Trophoblast cell (in vitro differentiated cells and primary cell): ENCODE measurements around the gene CPLX1.
A peak's percentile ranks its signal among the peaks of the same experiment; 100 is the strongest.
"Not testable (repeated sequence)": the region's sequence is repeated elsewhere in the genome, so short reads cannot be mapped to it uniquely, and the experiment has no call there.

Experiments
- DNase-seq, 2 donors: peaks; one replicate each; pipeline ENCODE4 v3.0.0-alpha.2; 2016
- H2AFZ ChIP-seq: 2 replicates; pipeline ENCODE4 v1.6.1; 2013; ENCODE audit warnings: low read length, moderate library complexity, mild to moderate bottlenecking; ENCODE audit not compliant: insufficient read depth, poor library complexity
- H2AK5ac ChIP-seq: 2 replicates; pipeline ENCODE4 v1.6.1; 2013; ENCODE audit warnings: mild to moderate bottlenecking, low read length
- H2BK120ac ChIP-seq: 2 replicates; pipeline ENCODE4 v1.6.1; 2013; ENCODE audit warnings: low read length, mild to moderate bottlenecking, moderate library complexity; ENCODE audit not compliant: insufficient read depth, poor library complexity
- H2BK12ac ChIP-seq: 2 replicates; pipeline ENCODE4 v1.6.1; 2013; ENCODE audit warnings: mild to moderate bottlenecking, low read length, moderate library complexity
- H2BK5ac ChIP-seq: 2 replicates; pipeline ENCODE4 v1.6.1; 2013; ENCODE audit warnings: low read length, low read depth, moderate library complexity, mild to moderate bottlenecking; ENCODE audit not compliant: poor library complexity
- H3K14ac ChIP-seq: 2 replicates; pipeline ENCODE4 v1.6.1; 2013; ENCODE audit warnings: mild to moderate bottlenecking, low read length
- H3K18ac ChIP-seq: 2 replicates; pipeline ENCODE4 v1.6.1; 2013; ENCODE audit warnings: mild to moderate bottlenecking, low read length
- H3K23ac ChIP-seq: 2 replicates; pipeline ENCODE4 v1.6.1; 2013; ENCODE audit warnings: low read length
- H3K27ac ChIP-seq: 2 replicates; pipeline ENCODE4 v1.5.1; 2013; ENCODE audit warnings: low read depth, mild to moderate bottlenecking, inconsistent platforms, low read length, moderate library complexity
- H3K27me3 ChIP-seq: 2 replicates; pipeline ENCODE4 v1.6.1; 2013; ENCODE audit warnings: inconsistent platforms, mild to moderate bottlenecking, low read length, moderate library complexity; ENCODE audit not compliant: insufficient read depth
- H3K36me3 ChIP-seq, 2 experiments: 1 replicate in 1 of 2; 2 replicates in 1 of 2; pipeline ENCODE4 v1.6.1; 2013; ENCODE audit warnings: low read length in 2 of 2, mild to moderate bottlenecking in 2 of 2, moderate library complexity in 1 of 2; ENCODE audit not compliant: insufficient read depth in 2 of 2, control insufficient read depth in 1 of 2
- H3K4ac ChIP-seq: 2 replicates; pipeline ENCODE4 v1.6.1; 2013; ENCODE audit warnings: low read depth, mild to moderate bottlenecking, low read length, moderate library complexity
- H3K4me1 ChIP-seq, 2 experiments: 1 replicate in 1 of 2; 2 replicates in 1 of 2; pipeline ENCODE4 v1.6.1; 2013; ENCODE audit warnings: low read length in 2 of 2, mild to moderate bottlenecking in 2 of 2, moderate library complexity in 1 of 2; ENCODE audit not compliant: insufficient read depth in 2 of 2, control insufficient read depth in 1 of 2
- H3K4me2 ChIP-seq: 2 replicates; pipeline ENCODE4 v1.6.1; 2013; ENCODE audit warnings: inconsistent platforms, mild to moderate bottlenecking, low read length, moderate library complexity
- H3K4me3 ChIP-seq: 2 replicates; pipeline ENCODE4 v1.5.1; 2013; ENCODE audit warnings: mild to moderate bottlenecking, low read depth, low read length, inconsistent platforms
- H3K79me1 ChIP-seq: one replicate; pipeline ENCODE4 v1.6.1; 2013; ENCODE audit warnings: low read length
- H3K79me2 ChIP-seq: 2 replicates; pipeline ENCODE4 v1.6.1; 2013; ENCODE audit warnings: low read length, mild to moderate bottlenecking; ENCODE audit not compliant: control insufficient read depth, insufficient read depth, poor library complexity
- H3K9ac ChIP-seq: 2 replicates; pipeline ENCODE4 v1.6.1; 2013; ENCODE audit warnings: mild to moderate bottlenecking, low read length
- H3K9me3 ChIP-seq: 2 replicates; pipeline ENCODE4 v1.6.1; 2013; ENCODE audit warnings: low read depth, mild to moderate bottlenecking, control low read depth, inconsistent platforms, low read length; ENCODE audit not compliant: insufficient read depth
- H4K12ac ChIP-seq: 2 replicates; pipeline ENCODE4 v1.6.1; 2013; ENCODE audit warnings: low read depth, mild to moderate bottlenecking, low read length, moderate library complexity
- H4K8ac ChIP-seq: 2 replicates; pipeline ENCODE4 v1.6.1; 2013; ENCODE audit warnings: low read depth, mild to moderate bottlenecking, low read length, moderate library complexity
- H4K91ac ChIP-seq: one replicate; pipeline ENCODE4 v1.6.1; 2013; ENCODE audit warnings: low read depth, mild to moderate bottlenecking, low read length, moderate library complexity
- WGBS: extraction: QIAGEN DNeasy Blood & Tissue Kit; methylation state at CpG from one replicate; pipeline ENCODE4 v1.1.7; 2013; ENCODE audit warnings: missing lambda C conversion rate; ENCODE audit not compliant: insufficient read length, insufficient coverage; ENCODE audit errors: extremely low coverage; 5-methylcytosine and 5-hydroxymethylcytosine counted together

The CPLX1 gene

DNA sequence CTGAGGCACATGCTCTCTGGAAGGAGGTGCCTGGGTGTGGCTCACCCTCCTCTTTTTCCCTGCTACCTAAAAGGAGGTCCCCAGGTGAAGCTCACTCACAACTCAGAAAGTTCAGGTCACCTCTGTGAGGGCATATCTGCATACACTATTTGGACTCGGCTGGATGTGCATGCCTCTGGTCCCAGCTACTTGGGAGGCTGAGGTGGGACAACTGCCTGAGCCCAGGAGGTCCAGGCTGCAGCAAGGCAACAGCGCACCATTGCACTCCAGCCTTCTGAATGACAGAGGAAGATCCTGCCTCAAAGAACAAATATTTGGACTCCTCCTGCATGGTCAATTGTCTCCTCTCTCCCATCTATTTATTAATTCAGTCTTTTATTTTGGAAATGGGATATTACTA is 46.4 kb downstream of the CPLX1 start:
- Histone ChIP-seq H3K4me2 (peak overlapping the region; percentile 18), H4K91ac (no peak overlapping the region), H3K4me1 (peaks cover 12% of the 10 kb centered on the region in 2 experiments), H3K9me3 (peaks cover 2% of the 10 kb centered on the region), H2BK120ac (no peak overlapping the region), H2BK5ac (no peak overlapping the region), H3K14ac (no peak overlapping the region), H3K9ac (no peak overlapping the region), H3K36me3 (peaks cover 33 to 34% of the 10 kb centered on the region in 2 experiments), H3K23ac (no peak overlapping the region), H3K4me3 (no peak overlapping the region), H3K79me1 (peaks cover 23% of the 10 kb centered on the region), H3K79me2 (peaks cover 18% of the 10 kb centered on the region), H2AK5ac (no peak overlapping the region), H3K27ac (no peak overlapping the region), H3K18ac (no peak overlapping the region), H2BK12ac (no peak overlapping the region), H3K4ac (peak overlapping the region; percentile 39), H4K8ac (no peak overlapping the region), H3K27me3 (peaks cover under 1% of the 10 kb centered on the region), H4K12ac (no peak overlapping the region), H2AFZ (no peak overlapping the region)
- no CpG with 5 or more reads among the region's 2 CpGs for WGBS
- DNase-seq = no peak

DNA sequence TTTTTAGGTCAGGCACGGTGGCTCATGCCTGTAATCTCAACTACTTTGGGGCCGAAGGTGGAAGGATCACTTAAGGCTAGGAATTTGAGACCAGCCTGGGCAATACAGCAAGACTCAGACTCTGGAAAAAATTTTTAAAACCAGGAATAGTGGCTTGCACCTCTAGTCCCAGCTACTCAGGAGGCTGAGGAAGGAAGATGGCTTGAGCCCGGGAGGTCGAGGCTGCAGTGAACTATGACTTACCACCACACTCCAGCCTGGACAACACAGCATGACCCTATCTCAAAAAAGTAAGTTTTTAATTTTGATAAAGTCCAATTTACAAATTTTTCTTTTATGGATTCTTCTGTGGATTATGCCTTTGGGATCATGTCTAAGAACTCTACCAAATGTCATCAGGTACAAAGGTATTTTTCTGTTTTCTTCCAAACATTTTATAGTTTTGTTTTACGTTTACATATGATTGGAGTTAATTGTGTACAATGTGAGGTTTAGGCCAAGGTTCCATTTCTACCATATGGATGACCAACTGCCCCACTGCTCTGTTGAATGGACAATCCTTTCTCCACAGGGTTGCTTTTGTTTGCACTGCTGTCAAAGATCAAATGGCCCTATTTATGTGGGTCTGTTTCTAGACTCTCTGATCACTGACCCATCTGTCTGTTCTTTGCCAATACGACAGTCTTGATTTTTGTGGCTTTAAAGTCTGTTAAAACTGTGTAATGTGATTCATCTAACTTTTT is 48.2 kb downstream of the CPLX1 start:
- no CpG with 5 or more reads among the region's 6 CpGs for WGBS
- peaks cover 46 to 51% of the 10 kb centered on the region in 2 experiments for H3K36me3 ChIP-seq
- H2BK120ac ChIP-seq = no peak overlapping the region

DNA sequence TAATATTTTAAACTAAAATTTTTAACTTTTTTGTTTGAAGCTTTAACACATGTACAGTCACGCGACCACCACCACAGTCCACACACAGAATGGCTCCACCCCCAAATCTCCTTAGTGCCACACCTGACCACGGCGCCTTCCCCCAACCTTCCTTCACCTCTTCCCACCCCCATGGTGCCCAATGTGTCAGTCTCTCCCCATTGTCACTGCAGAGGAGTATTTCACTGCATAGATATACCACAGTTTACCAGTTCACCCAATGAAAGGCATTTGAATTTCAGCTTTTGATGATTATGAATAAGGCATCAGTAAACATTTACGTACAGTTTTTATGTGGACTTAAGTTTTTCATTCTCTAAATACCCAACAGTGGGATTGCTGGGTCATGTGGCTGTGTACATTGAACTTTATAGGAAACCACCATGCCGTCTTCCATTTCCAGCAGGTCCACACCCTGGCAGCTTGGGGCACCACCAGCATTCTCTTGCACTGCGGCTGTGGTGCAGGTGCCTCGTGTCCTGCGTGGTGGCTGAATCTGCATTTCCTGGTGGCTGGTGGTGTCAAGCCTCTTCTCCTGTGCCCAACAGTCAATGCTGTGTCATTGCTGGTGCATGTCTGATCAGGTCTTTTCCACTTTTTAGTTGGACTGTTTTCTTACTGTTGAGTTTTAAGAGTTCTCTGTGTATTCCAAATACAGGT is 49.0 kb downstream of the CPLX1 start:
- Histone ChIP-seq H3K79me2 (peaks cover 13% of the 10 kb centered on the region), H3K23ac (no peak overlapping the region), H3K4me2 (no peak overlapping the region), H2BK12ac (no peak overlapping the region), H3K79me1 (peaks cover 9% of the 10 kb centered on the region), H3K4me1 (peaks cover 6% of the 10 kb centered on the region in 2 experiments), H4K12ac (no peak overlapping the region), H3K9ac (no peak overlapping the region), H2AK5ac (no peak overlapping the region), H4K8ac (no peak overlapping the region), H2BK5ac (no peak overlapping the region), H3K27me3 (no peaks in the 10 kb centered on the region), H3K18ac (no peak overlapping the region), H3K4ac (peak overlapping the region; percentile 30), H3K36me3 (peaks cover 51 to 55% of the 10 kb centered on the region in 2 experiments), H3K14ac (no peak overlapping the region), H2AFZ (no peak overlapping the region), H3K27ac (no peak overlapping the region), H3K4me3 (no peak overlapping the region), H2BK120ac (no peak overlapping the region), H3K9me3 (peaks cover 8% of the 10 kb centered on the region), H4K91ac (no peak overlapping the region)
- no CpG with 5 or more reads among the region's 9 CpGs for WGBS
- DNase-seq = no peak

More for the DNA sequence above, 48.2 kb downstream of the CPLX1 start:
- Histone ChIP-seq H3K18ac (no peak overlapping the region), H3K79me1 (peaks cover 16% of the 10 kb centered on the region), H3K4ac (peak overlapping the region; percentile 25), H4K12ac (no peak overlapping the region), H3K23ac (no peak overlapping the region), H3K79me2 (peaks cover 15% of the 10 kb centered on the region), H3K27ac (no peak overlapping the region), H2BK12ac (no peak overlapping the region), H2AFZ (no peak overlapping the region), H4K8ac (no peak overlapping the region), H3K4me3 (no peak overlapping the region), H3K9me3 (peaks cover 8% of the 10 kb centered on the region), H2AK5ac (no peak overlapping the region), H3K9ac (no peak overlapping the region), H4K91ac (no peak overlapping the region), H2BK5ac (no peak overlapping the region), H3K4me2 (no peak overlapping the region), H3K4me1 (peaks cover 6% of the 10 kb centered on the region in 2 experiments), H3K27me3 (no peaks in the 10 kb centered on the region), H3K14ac (no peak overlapping the region)
- no peak for DNase-seq

DNA sequence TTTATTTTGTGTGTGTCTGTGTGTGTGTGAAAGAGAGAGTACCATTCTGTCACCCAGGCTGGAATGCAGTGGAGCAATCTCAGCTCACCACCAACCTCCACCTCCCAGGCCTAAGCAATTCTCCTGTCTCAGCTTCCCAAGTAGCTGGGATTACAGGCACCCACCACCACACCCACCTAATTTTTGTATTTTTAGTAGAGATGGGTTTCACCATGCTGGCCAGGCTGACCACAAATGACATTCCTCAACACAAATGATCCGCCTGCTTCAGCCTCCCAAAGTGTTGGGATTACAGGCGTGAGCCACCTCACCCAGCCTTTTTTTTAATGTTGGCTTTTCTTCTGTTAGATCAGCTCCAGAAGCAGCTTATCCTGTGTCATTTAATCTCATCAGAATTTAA is 50.4 kb downstream of the CPLX1 start:
- H3K23ac ChIP-seq, H2BK120ac ChIP-seq, H3K9ac ChIP-seq, H3K14ac ChIP-seq, H4K8ac ChIP-seq, H2BK12ac ChIP-seq, H3K79me1 ChIP-seq, H3K4me3 ChIP-seq, H3K9me3 ChIP-seq, H2AK5ac ChIP-seq, H2BK5ac ChIP-seq, H3K27ac ChIP-seq, DNase-seq, H3K4me2 ChIP-seq, H2AFZ ChIP-seq, H3K4me1 ChIP-seq, H3K79me2 ChIP-seq, H3K27me3 ChIP-seq, H4K91ac ChIP-seq, H4K12ac ChIP-seq, H3K18ac ChIP-seq: not testable (repeated sequence)
- no CpG with 5 or more reads among the region's 2 CpGs for WGBS
- peak overlapping the region; percentile 67 for H3K4ac ChIP-seq
- H3K36me3 ChIP-seq = peaks cover 57 to 64% of the 10 kb centered on the region in 2 experiments
